A549 (cell line): Measurements from ENCODE around the gene EHBP1.

ENCODE experiments used
- ESRRA ChIP-seq: fragments of 150-350 bp; IDR thresholded peaks from 2 replicates; pipeline ENCODE4 v1.6.1; 2014; ENCODE audit warnings: mild to moderate bottlenecking, low read length, borderline replicate concordance
- PHF8 ChIP-seq: fragments of 200-600 bp; sonication (generic); IDR thresholded peaks from 2 replicates; pipeline ENCODE4 v1.6.1; 2016; ENCODE audit warnings: low read depth, mild to moderate bottlenecking, antibody characterized with exemption, moderate library complexity, borderline replicate concordance
- POLR2A ChIP-seq: IDR thresholded peaks from 2 replicates; pipeline ENCODE4 v1.6.1; 2012; ENCODE audit warnings: mild to moderate bottlenecking, low read length
- SMC3 ChIP-seq: fragments of >200 bp; sonication (Bioruptor Twin); formaldehyde crosslinking; IDR thresholded peaks from 3 replicates; pipeline ENCODE4 v1.6.1; 2018; ENCODE audit warnings: inconsistent platforms
- TF ChIP-seq, protein P1 (sequence below): fragments of 450-650 bp; IDR thresholded peaks from 2 replicates; pipeline ENCODE4 v1.6.1; 2014; ENCODE audit warnings: antibody characterized with exemption
- TF ChIP-seq, protein P2 (sequence below): fragments of >200 bp; sonication (Bioruptor Twin); formaldehyde crosslinking; IDR thresholded peaks from 3 replicates; pipeline ENCODE4 v1.5.1; 2016
- TF ChIP-seq, protein P3 (sequence below): fragments of 200-600 bp; sonication (generic); IDR thresholded peaks from 2 replicates; pipeline ENCODE4 v1.6.1; 2016; ENCODE audit warnings: antibody characterized with exemption, mild to moderate bottlenecking, moderate library complexity

DNA sequence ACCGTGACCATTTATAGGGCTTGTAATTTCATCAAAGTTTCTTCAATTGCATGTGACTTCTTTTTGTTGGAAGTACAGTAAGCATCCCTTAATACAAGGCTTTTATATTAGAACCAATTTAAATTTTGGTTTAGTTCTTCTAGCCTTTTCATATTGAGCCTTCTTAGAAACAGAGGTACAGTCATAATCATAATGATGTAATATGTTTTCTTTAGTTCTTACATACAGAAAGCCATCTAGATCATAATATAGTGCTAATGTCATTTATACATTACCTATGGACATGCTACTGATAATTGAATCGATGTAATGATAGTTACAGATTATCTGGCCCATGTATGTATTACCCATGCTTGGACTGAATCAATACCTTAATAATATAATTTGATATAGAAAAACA, 235.2 kb downstream of the EHBP1 start:
- TF ChIP-seq, protein P1, sequence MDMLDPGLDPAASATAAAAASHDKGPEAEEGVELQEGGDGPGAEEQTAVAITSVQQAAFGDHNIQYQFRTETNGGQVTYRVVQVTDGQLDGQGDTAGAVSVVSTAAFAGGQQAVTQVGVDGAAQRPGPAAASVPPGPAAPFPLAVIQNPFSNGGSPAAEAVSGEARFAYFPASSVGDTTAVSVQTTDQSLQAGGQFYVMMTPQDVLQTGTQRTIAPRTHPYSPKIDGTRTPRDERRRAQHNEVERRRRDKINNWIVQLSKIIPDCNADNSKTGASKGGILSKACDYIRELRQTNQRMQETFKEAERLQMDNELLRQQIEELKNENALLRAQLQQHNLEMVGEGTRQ: no peak
- TF ChIP-seq, protein P2, sequence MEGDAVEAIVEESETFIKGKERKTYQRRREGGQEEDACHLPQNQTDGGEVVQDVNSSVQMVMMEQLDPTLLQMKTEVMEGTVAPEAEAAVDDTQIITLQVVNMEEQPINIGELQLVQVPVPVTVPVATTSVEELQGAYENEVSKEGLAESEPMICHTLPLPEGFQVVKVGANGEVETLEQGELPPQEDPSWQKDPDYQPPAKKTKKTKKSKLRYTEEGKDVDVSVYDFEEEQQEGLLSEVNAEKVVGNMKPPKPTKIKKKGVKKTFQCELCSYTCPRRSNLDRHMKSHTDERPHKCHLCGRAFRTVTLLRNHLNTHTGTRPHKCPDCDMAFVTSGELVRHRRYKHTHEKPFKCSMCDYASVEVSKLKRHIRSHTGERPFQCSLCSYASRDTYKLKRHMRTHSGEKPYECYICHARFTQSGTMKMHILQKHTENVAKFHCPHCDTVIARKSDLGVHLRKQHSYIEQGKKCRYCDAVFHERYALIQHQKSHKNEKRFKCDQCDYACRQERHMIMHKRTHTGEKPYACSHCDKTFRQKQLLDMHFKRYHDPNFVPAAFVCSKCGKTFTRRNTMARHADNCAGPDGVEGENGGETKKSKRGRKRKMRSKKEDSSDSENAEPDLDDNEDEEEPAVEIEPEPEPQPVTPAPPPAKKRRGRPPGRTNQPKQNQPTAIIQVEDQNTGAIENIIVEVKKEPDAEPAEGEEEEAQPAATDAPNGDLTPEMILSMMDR: no peak
- no peak for TF ChIP-seq POLR2A
- TF ChIP-seq SMC3: no peak
- no peak for TF ChIP-seq PHF8
- TF ChIP-seq, protein P3, sequence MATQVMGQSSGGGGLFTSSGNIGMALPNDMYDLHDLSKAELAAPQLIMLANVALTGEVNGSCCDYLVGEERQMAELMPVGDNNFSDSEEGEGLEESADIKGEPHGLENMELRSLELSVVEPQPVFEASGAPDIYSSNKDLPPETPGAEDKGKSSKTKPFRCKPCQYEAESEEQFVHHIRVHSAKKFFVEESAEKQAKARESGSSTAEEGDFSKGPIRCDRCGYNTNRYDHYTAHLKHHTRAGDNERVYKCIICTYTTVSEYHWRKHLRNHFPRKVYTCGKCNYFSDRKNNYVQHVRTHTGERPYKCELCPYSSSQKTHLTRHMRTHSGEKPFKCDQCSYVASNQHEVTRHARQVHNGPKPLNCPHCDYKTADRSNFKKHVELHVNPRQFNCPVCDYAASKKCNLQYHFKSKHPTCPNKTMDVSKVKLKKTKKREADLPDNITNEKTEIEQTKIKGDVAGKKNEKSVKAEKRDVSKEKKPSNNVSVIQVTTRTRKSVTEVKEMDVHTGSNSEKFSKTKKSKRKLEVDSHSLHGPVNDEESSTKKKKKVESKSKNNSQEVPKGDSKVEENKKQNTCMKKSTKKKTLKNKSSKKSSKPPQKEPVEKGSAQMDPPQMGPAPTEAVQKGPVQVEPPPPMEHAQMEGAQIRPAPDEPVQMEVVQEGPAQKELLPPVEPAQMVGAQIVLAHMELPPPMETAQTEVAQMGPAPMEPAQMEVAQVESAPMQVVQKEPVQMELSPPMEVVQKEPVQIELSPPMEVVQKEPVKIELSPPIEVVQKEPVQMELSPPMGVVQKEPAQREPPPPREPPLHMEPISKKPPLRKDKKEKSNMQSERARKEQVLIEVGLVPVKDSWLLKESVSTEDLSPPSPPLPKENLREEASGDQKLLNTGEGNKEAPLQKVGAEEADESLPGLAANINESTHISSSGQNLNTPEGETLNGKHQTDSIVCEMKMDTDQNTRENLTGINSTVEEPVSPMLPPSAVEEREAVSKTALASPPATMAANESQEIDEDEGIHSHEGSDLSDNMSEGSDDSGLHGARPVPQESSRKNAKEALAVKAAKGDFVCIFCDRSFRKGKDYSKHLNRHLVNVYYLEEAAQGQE: no peak
- TF ChIP-seq ESRRA: no peak
